H7 (cell line): ENCODE data around the gene CAPNS1. TPM values are rescaled to one million over a fixed set of nuclear protein-coding genes. Genes with fewer than 3 reads are reported as not detected.
A peak's percentile ranks its signal among the peaks of the same experiment; 100 is the strongest.
"Not testable (repeated sequence)": the region's sequence is repeated elsewhere in the genome, so short reads cannot be mapped to it uniquely, and the experiment has no call there.

ENCODE experiments used
- DNase-seq: peaks from one replicate; pipeline ENCODE4 v3.0.0; 2012
- H3K27me3 ChIP-seq: 2 replicates; pipeline ENCODE4 v1.6.0; 2011; ENCODE audit warnings: mild to moderate bottlenecking, low read length; ENCODE audit not compliant: control insufficient read depth, insufficient read depth
- H3K36me3 ChIP-seq: replicated peaks from 2 replicates; pipeline ENCODE4 v1.5.1; 2011; ENCODE audit warnings: low read length; ENCODE audit not compliant: control insufficient read depth, insufficient read depth
- H3K4me3 ChIP-seq: 2 replicates; pipeline ENCODE4 v1.5.1; 2011; ENCODE audit warnings: low read depth, mild to moderate bottlenecking, control low read depth, low read length, moderate library complexity; ENCODE audit not compliant: insufficient read depth
- total RNA-seq: library from RNA; depleted of rRNA; stranded (reverse); fragments of >200 nt; shearing (Covaris generic); gene quantifications from 2 replicates; pipeline ENCODE4 v1.2.3, GENCODE V29; 2014

Gene CAPNS1
- total RNA-seq, 1 experiment from 2014 or later = 336 TPM

DNA sequence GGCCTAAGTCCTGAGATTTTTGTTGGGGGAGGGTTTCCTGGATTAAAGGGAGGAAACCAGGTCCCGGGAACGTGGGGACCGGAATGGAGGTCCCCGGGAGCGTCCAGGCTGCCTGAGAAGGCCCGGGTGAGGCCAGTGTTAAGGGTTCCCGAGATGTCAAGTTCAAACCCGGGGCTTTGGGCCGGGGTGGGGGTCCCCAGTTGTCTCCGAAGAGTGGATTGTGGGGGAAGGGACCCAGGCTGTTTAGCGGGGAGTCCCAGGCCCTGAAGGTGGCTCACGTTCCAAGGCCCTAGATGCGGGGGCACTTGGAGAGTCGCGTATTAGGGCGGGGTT, 12.1 kb downstream of the CAPNS1 start:
- peak overlapping the region; percentile 33; the same call in 1 of the 2 replicates for H3K4me3 ChIP-seq

DNA sequence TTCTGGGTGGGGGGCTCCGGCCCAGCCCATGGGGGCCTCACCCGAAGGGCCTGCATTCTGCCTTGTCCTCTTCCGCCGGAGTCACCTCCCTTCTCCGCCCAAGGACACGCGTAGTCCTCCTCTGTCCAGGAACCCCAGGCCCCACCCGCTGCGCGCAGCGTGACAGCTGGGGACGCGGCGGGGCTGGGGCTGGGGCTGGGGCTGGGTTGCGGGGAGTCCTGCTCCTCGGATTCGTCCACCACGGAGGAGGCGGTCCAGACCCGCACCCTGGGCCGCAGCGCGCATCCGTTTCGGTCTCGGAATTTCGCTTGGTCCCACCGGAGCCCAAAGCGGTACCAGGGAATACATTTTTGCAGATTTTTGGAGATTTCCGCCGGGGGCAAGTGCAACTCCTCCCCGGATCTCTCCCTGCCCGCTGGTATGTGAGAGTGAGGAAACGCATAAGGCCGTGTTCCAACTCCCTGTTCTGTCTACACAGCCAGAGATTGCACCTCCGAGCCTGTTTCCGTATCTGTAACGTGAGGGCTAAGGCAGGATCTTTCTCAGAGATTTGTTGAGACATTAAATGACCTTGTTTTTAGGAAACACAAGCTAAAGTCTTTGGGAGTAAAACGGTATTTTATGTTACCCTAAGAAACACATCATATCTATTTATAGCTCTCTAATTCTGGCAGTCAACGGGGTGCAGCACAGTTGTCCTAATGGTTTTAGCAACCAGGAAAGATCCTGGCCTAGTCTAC, 12.7 kb downstream of the CAPNS1 start, which contains the start of gene COX7A1:
Gene COX7A1 (minus strand): TSS at position 96 of the 740 bp plus-strand sequence. CDS start 40 bp downstream, at position 56.
- Histone ChIP-seq H3K27me3 (no peaks in the 10 kb centered on the region), H3K4me3 (peak within 1 kb of the TSS; percentile 33; the same call in 1 of the 2 replicates), H3K36me3 (peaks cover 4% of the 10 kb centered on the region)
- DNase-seq = peak; percentile 57

More for the DNA sequence above, 12.1 kb downstream of the CAPNS1 start:
- DNase-seq = peak; percentile 56
- Histone ChIP-seq H3K36me3 (peaks cover 7% of the 10 kb centered on the region), H3K27me3 (no peaks in the 10 kb centered on the region)

DNA sequence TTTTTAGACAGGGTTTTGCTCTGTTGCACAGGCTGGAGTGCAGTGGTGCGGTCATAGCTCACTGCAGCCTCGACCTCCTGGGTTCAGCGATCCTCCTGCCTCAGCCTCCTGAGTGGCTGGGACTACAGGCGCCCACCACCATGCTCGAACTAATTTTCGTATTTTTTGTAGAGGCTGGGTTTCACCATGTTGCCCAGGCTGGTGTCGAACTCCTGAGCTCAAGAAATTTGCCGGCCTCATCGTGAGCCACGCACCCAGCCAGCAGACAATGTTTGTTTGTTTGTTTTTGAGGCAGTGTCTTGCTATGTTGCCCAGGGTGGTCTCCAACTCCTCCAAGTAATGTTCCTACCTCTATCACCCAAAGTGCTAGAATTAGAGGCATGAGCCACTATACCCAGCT, 13.3 kb downstream of the CAPNS1 start:
- no peaks in the 10 kb centered on the region for H3K27me3 ChIP-seq
- DNase-seq = no peak
- peaks cover 4% of the 10 kb centered on the region for H3K36me3 ChIP-seq
- H3K4me3 ChIP-seq = no peak overlapping the region

DNA sequence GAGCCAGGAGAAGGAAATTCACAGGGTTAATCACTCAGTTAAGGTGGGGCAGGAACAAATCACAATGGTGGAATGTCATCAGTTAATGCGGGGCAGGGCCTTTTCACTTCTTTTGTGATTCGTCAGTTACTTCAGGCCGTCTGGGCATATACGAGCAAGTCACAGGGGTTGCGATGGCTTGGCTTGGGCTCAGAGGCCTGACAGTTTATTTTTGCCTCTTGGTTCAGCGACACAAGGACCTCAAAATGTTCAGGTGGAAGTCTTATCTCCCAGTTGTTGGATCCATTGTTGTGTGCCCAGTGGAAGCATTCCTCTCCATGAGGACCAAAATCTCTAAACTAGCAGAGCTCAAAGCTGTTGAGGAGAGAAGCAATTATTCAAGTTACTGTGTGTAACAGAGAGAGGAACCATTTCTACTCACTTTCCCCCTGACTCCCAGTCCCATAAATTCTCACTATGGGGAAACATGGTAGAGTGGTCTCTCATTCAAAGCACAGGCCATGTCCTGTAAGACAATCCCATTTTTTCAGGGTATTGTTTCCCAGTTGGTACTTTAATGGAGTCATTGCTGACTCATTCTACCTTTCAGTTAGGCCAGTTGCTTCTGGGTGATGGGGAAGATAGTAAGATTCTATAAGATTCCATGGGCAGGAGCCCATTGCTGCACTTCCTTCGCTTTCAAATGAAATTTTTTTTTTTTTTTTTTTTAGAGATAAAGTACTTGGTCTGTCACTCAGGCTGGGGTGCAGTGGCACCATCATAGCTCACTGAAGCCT, 21.1 kb downstream of the CAPNS1 start:
- no peak overlapping the region for H3K4me3 ChIP-seq
- H3K27me3 ChIP-seq = no peaks in the 10 kb centered on the region
- no peaks in the 10 kb centered on the region for H3K36me3 ChIP-seq
- DNase-seq = no peak

DNA sequence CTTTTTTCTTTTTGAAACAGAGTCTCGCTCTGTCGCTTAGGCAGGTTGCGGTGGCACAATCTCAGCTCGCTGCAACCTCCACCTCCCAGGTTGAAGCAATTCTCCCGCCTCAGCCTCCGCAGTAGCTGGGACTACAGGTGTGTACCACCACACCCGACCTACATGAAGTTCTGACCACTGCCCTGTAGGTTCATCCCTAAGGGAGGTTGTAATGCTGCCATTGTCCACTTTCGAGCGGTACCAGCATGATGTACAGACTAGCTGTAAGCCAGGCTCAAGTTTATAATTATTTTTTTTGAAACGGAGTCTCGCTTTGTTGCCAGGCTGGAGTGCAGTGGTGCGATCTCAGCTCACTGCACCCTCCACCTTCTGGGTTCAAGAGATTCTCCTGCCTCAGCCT, 23.9 kb downstream of the CAPNS1 start:
- DNase-seq = no peak
- H3K36me3 ChIP-seq = no peaks in the 10 kb centered on the region
- no peaks in the 10 kb centered on the region for H3K27me3 ChIP-seq
- H3K4me3 ChIP-seq = no peak overlapping the region

DNA sequence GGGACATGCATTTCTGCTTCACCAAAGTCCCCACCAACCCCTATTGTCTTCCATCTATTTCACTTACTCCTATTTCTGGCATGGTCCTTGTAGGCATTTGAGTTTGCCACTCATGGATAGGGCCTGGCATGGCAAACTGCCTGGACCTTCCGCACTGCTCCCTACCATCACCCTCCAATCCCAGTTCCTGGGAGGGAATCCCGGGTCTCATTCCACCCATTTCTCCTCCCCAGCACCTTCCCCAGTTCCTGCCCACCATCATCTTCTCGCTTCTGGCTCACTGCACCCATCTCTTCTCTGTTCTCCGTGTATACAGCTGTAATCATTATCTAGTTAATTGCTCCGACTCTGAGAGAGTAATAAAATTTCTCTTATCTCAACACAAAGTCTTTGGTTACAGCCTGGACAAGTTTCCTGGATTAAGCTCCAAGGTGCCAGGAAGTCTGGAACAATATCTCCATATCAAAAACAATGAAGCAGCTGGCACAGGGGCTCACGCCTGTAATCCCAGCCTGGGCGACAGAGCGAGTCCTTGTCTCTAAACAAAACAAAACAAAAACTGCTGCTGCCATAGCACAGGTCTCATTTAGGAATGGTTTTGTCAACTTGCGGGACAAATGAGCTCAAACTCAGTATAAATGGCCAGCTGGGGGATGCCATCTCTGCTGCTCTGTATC, 29.4 kb downstream of the CAPNS1 start:
- DNase-seq = no peak
- no peaks in the 10 kb centered on the region for H3K27me3 ChIP-seq
- H3K36me3 ChIP-seq = no peaks in the 10 kb centered on the region
- no peak overlapping the region for H3K4me3 ChIP-seq

DNA sequence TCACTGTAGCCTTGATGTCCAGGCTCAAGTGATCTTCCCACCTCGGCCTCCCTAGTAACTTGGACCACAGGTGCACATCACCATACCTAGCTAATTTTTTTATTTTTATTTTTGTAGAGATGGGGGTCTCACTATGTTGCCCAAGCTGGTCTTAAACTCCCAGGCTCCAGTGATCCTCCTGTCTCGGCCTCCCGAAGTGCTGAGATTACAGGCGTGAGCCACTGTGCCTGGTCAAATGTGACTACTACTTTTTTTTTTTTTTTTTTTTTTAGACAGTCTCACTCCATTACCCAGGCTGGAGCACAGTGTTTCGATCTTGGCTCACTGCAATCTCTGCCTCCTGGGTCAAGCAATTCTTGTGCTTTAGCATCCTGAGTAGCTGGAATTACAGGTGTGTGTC, 33.0 kb downstream of the CAPNS1 start:
- no peak for DNase-seq
- H3K36me3 ChIP-seq = no peaks in the 10 kb centered on the region
- no peak overlapping the region for H3K4me3 ChIP-seq
- H3K27me3 ChIP-seq = no peaks in the 10 kb centered on the region

DNA sequence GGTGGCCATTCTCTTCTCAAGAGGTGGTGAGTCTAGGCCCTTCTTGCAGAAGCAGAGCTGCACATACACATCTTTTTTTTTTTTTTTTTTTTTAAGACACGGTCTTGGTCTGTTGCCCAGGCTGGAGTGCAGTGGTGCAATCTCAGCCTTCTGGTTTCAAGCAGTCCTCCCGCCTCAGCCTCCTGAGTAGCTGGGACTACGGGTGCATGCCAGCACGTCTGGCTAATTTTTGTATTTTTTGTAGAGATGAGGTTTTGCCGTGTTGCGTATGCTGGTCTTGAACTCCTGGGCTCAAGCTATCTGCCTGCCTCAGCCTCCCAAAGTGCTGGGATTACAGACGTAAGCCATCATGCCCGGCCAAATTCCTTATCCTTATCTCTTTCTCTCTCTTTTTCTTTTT, 34.0 kb downstream of the CAPNS1 start:
- not testable (repeated sequence) for H3K4me3 ChIP-seq, H3K27me3 ChIP-seq, H3K36me3 ChIP-seq, DNase-seq

DNA sequence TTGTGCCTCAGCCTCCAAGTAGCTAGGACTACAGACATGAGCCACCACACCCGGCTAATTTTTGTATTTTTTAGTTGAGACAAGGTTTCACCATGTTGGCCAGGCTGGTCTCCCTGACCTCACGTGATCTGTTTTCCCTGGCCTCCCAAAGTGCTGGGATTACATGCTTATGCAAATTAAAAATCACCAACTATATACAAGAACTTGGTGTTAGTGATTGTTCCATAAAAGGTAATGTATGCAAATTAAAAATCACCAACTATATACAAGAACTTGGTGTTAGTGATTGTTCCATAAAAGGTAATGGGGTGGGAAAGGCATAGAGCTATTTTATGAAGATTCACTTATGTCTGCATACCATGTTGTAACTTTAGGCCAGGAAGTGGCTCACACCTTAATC, 39.2 kb downstream of the CAPNS1 start:
- not testable (repeated sequence) for H3K27me3 ChIP-seq, DNase-seq, H3K4me3 ChIP-seq, H3K36me3 ChIP-seq

DNA sequence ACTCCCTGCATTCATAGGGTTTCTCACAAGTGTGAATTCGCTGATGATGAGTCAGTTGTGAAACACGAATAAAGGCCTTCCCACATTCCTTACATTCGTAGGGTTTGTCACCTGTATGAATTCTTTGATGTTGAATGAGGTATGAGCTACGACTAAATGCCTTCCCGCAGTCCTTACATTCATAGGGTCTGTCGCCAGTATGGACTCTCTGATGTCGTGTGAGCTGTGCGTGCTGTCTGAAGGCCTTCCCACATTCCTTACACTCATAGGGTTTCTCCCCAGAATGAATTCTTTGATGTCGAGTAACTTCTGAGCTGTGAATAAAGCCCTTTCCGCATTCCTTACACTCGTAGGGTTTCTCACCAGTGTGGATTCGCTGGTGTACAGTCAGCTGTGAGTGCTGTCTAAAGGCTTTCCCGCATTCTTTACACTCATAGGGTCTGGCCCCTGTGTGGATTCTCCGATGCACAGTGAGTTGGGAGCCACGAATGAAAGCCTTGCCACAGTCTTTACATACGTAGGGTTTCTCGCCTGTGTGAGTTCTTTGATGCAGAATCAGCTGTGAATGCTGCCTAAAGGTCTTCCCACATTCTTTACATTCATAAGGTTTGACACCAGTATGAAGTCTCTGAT, 42.9 kb downstream of the CAPNS1 start:
- DNase-seq = no peak
- H3K4me3 ChIP-seq = no peak overlapping the region
- no peaks in the 10 kb centered on the region for H3K27me3 ChIP-seq
- H3K36me3 ChIP-seq = no peaks in the 10 kb centered on the region; the same call in 1 of the 2 replicates

DNA sequence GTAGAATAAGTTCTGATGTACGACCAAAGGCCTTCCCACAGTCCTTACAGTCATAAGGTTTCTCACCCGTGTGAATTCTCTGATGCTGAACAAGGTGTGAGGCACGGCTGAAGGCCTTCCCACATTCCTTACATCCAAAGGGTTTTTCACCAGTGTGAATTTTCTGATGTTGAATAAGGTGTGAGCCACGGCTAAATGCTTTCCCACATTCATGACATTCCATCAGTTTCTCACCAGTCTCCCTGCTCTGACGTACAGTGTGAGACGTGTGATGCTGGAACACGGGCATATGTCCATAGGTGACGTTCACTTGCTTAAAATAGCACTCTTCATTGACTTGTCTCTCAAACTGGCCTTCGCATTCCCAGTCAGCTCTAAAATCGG, 43.4 kb downstream of the CAPNS1 start:
- Histone ChIP-seq H3K4me3 (no peak overlapping the region), H3K27me3 (no peaks in the 10 kb centered on the region)
- DNase-seq = no peak

DNA sequence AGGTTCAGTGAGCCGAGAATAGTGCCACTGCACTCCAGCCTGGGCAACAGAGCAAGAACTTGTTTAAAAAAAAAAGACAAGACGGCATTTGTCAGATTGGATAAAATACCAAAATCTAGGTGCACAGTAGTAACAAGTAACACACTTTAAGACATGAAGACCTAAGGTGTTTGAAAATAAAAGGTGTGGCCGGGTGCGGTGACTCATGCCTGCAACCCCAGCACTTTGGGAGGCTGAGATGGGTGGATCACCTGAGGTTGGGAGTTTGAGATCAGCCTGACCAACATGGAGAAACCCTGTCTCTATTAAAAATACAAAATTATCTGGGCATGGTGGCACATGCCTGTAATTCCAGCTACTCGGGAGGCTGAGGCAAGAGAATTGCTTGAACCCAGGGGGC, 46.9 kb downstream of the CAPNS1 start:
- not testable (repeated sequence) for H3K27me3 ChIP-seq, DNase-seq, H3K4me3 ChIP-seq, H3K36me3 ChIP-seq

More for the DNA sequence above, 43.4 kb downstream of the CAPNS1 start:
- H3K36me3 ChIP-seq = no peaks in the 10 kb centered on the region; the same call in 1 of the 2 replicates

DNA sequence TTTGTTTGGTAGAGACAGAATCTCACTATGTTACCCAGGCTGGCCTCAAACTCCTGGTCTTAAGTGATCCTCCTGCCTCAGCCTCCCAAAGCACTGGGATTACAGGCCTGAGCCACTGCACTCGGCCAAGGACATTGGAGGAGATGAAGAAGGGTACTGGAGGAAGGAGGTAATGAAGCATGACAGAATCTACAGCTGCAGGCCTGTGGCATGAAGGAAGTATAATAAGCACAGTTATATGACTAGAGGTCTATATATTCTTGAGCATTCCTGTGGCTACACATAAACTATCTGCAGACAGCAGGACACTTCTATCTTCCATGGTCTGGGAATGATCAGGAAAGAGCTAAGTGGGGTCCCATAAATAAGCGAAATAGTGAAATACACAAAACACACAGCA, 56.4 kb downstream of the CAPNS1 start:
- DNase-seq = no peak

DNA sequence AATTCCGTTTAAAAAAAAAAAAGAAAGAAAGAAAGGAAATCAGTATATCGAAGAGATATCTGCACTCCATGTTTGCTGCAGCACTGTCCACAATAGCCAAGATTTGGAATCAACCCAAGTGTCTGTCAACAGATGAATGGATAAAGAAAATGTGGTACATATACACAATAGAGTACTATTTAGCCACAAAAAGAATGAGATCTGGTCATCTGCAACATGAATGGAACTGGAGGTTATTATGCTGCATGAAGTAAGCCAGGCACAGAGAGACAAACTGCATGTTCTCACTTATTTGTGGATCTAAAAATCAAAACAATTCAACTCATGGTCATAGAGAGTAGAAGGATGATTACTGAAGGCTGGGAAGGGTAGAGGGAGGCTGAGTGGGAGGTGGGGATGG, 58.3 kb downstream of the CAPNS1 start:
- DNase-seq = no peak
- Histone ChIP-seq H3K4me3 (no peak overlapping the region), H3K36me3 (no peaks in the 10 kb centered on the region; the same call in 1 of the 2 replicates), H3K27me3 (no peaks in the 10 kb centered on the region)

More for the DNA sequence above, 56.4 kb downstream of the CAPNS1 start:
- no peaks in the 10 kb centered on the region for H3K27me3 ChIP-seq
- H3K4me3 ChIP-seq = no peak overlapping the region
- no peaks in the 10 kb centered on the region; the same call in 1 of the 2 replicates for H3K36me3 ChIP-seq
